ENCODE data around the gene FAM168A.

- TF ChIP-seq CTCF (IDR thresholded peaks at IDR 0.05) (no peak), EZH2 (IDR thresholded peaks at IDR 0.05) (no peak)
Measured at GRCh38 chr11:73516080-73516479, 81.8 kb downstream of the FAM168A start.
